Testis (tissue), 3 donors: Measurements from ENCODE around the gene OR8I2. TPM values are rescaled to one million over a fixed set of nuclear protein-coding genes. Genes with fewer than 3 reads are reported as not detected.
"Not testable (repeated sequence)": the region's sequence is repeated elsewhere in the genome, so short reads cannot be mapped to it uniquely, and the experiment has no call there.

ENCODE experiments used
- DNase-seq: peaks from one replicate; pipeline ENCODE4 v3.0.0-alpha.2; 2019
- H3K27ac ChIP-seq, 2 donors: fragments of 200-600 bp; sonication (generic); one replicate each; pipeline ENCODE4 v1.5.1; 2019
- H3K27me3 ChIP-seq: fragments of 200-600 bp; sonication (generic); one replicate; pipeline ENCODE4 v1.5.1; 2019
- H3K36me3 ChIP-seq: fragments of 200-600 bp; sonication (generic); one replicate; pipeline ENCODE4 v1.5.1; 2017; ENCODE audit warnings: low read depth; ENCODE audit errors: missing control alignments
- H3K4me1 ChIP-seq: fragments of 200-600 bp; sonication (generic); one replicate; pipeline ENCODE4 v1.5.1; 2019
- H3K4me3 ChIP-seq, 2 donors: fragments of 200-600 bp; sonication (generic); one replicate each; pipeline ENCODE4 v1.5.1; 2017 to 2019
- H3K9me3 ChIP-seq: fragments of 200-600 bp; sonication (generic); one replicate; pipeline ENCODE4 v1.5.1; 2017
- CTCF ChIP-seq, 3 experiments: fragments of 450-650 bp in 2 of 3; fragments of 200-600 bp in 1 of 3; sonication (generic) in 1 of 3; IDR thresholded peaks; one replicate each; pipeline ENCODE4 v1.5.1; 2016 to 2019; ENCODE audit warnings: antibody characterized with exemption in 3 of 3, mild to moderate bottlenecking in 2 of 3, moderate library complexity in 1 of 3
- POLR2A ChIP-seq: fragments of 450-650 bp; IDR thresholded peaks from one replicate; pipeline ENCODE4 v1.6.1; 2017; ENCODE audit warnings: antibody characterized with exemption, mild to moderate bottlenecking, moderate library complexity
- WGBS, 2 donors: methylation state at CpG; one replicate each; pipeline ENCODE4 v1.1.5; 2018; 5-methylcytosine and 5-hydroxymethylcytosine counted together
- intact Hi-C: fragments of 100-400 bp; cut with DNase I; formaldehyde crosslinking; loops from one replicate; pipeline ENCODE4 v1.15.1; 2023; ENCODE audit warnings: low total_unique reads
- polyA plus RNA-seq: library from polyadenylated mRNA; stranded (reverse); fragments of 350-450 nt; fragmentation: Illumina TruSeq; extraction: RNeasy Lipid Tissue Mini Kit (QIAGEN cat#74804); gene quantifications from one replicate; pipeline ENCODE4 v1.2.3, GENCODE V29; 2014; ENCODE audit warnings: low read depth, low replicate concordance; ENCODE audit not compliant: insufficient read depth
- total RNA-seq, 2 donors: library from RNA; depleted of rRNA; stranded (reverse); fragments of >200 nt; gene quantifications; one replicate each; pipeline ENCODE4 v1.2.3, GENCODE V29; 2016

OR8I2 gene
- total and polyA plus RNA-seq, 3 donors from 2014 or later: not detected

GRCh38 chr11:56066980-56067379, 26.1 kb upstream of the OR8I2 start:
- Histone ChIP-seq H3K9me3 (no peaks in the 10 kb centered on the region), H3K4me1 (no peaks in the 10 kb centered on the region), H3K27me3 (no peaks in the 10 kb centered on the region), H3K4me3 (no peak overlapping the region), H3K36me3 (no peaks in the 10 kb centered on the region), H3K27ac (no peak overlapping the region)
- intact Hi-C loops: no loop called here
- no peak for DNase-seq
- TF ChIP-seq CTCF (IDR thresholded peaks at IDR 0.05) (no peak), POLR2A (no peak)
- WGBS, 2 donors: 81 to 84% methylated on average over 2 of the region's 2 CpGs

GRCh38 chr11:56089697-56090096, 3.4 kb upstream of the OR8I2 start:
- intact Hi-C loops: no loop called here
- H3K36me3 ChIP-seq: no peaks in the 10 kb centered on the region

GRCh38 chr11:56103210-56103737, 10.2 kb downstream of the OR8I2 start, which contains the start of gene OR8H2:
Gene OR8H2 (plus strand): TSS chr11:56103687. CDS start chr11:56105043, 1,356 bp downstream.
- H3K4me3 ChIP-seq: no peak within 1 kb of the TSS
- H3K27ac ChIP-seq: no peak within 1 kb of the TSS
- no peaks in the 10 kb centered on the region for H3K36me3 ChIP-seq
- intact Hi-C loops: no loop called here
- no peak for DNase-seq
- no peaks in the 10 kb centered on the region for H3K4me1 ChIP-seq
- H3K9me3 ChIP-seq: no peaks in the 10 kb centered on the region
- no peak for TF ChIP-seq CTCF (IDR thresholded peaks at IDR 0.05)
- TF ChIP-seq POLR2A: no peak
- no peaks in the 10 kb centered on the region for H3K27me3 ChIP-seq

More at GRCh38 chr11:56089697-56090096, 3.4 kb upstream of the OR8I2 start:
- Histone ChIP-seq H3K4me1 (no peaks in the 10 kb centered on the region), H3K27ac (no peak overlapping the region), H3K27me3 (no peaks in the 10 kb centered on the region), H3K4me3 (no peak overlapping the region), H3K9me3 (no peaks in the 10 kb centered on the region)
- DNase-seq: no peak
- TF ChIP-seq POLR2A: no peak
- TF ChIP-seq CTCF (IDR thresholded peaks at IDR 0.05): no peak
- WGBS, 2 donors: 60 to 79% methylated on average over 3 of the region's 3 CpGs

GRCh38 chr11:56122073-56122472, 29.0 kb downstream of the OR8I2 start, which contains the start of gene OR8H3:
Gene OR8H3 (plus strand): TSS chr11:56122373. CDS start chr11:56122373, 0 bp downstream.
- WGBS, 2 donors: 46 to 84% methylated on average over 6 of the region's 6 CpGs
- intact Hi-C loops: no loop called here
- no peaks in the 10 kb centered on the region for H3K36me3 ChIP-seq
- no peak within 1 kb of the TSS for H3K27ac ChIP-seq
- H3K4me3 ChIP-seq: no peak within 1 kb of the TSS
- H3K4me1 ChIP-seq: no peaks in the 10 kb centered on the region
- H3K9me3 ChIP-seq: no peaks in the 10 kb centered on the region
- no peak for DNase-seq
- no peaks in the 10 kb centered on the region for H3K27me3 ChIP-seq
- no peak for TF ChIP-seq CTCF (IDR thresholded peaks at IDR 0.05)
- no peak for TF ChIP-seq POLR2A

GRCh38 chr11:56140151-56140661, 47.1 kb downstream of the OR8I2 start, which contains the start of gene OR8J3:
Gene OR8J3 (minus strand): TSS chr11:56140201. CDS start chr11:56137718, 2,483 bp downstream.
- Histone ChIP-seq H3K27ac (no peak within 1 kb of the TSS), H3K36me3 (no peaks in the 10 kb centered on the region), H3K4me1 (no peaks in the 10 kb centered on the region), H3K27me3 (no peaks in the 10 kb centered on the region), H3K9me3 (no peaks in the 10 kb centered on the region), H3K4me3 (no peak within 1 kb of the TSS)
- intact Hi-C loops: no loop called here
- no peak for TF ChIP-seq POLR2A
- TF ChIP-seq CTCF (IDR thresholded peaks at IDR 0.05): no peak
- no peak for DNase-seq

GRCh38 chr11:56143681-56144080, 50.6 kb downstream of the OR8I2 start:
- intact Hi-C loops, H3K27ac ChIP-seq, H3K36me3 ChIP-seq, DNase-seq, H3K4me3 ChIP-seq, H3K27me3 ChIP-seq, H3K9me3 ChIP-seq, H3K4me1 ChIP-seq: not testable (repeated sequence)
- 77 to 88% methylated on average over 6 to 20 of the region's 30 CpGs for WGBS, 2 donors
